ENCODE measurements around the gene TMPRSS4. TPM values are rescaled to one million over a fixed set of nuclear protein-coding genes. Genes with fewer than 3 reads are reported as not detected.

Gene TMPRSS4
- total and polyA plus RNA-seq, 2 experiments from 2014 or later = 0.10 to 0.58 TPM

DNA sequence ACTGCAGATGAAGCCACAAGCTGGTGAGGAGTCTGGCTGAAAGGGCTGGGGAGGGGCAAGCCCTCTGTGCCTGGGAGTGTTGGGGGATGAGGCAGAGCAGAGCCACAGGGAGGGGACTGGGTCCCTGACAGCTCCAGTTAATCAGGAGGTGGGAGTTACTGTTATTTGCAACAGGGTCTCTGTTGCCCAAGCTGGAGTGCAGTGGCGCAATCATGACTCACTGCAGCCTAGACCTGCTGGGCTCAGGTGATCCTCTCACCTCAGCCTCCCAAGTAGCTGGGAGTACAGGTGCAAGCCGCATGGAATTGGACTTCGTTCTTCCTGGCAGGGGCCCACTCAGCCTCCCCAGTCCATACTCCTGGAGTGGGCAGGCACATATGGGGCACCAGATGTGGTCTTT lies 91.9 kb downstream of the TMPRSS4 start (continued):
- TF ChIP-seq, protein P1, sequence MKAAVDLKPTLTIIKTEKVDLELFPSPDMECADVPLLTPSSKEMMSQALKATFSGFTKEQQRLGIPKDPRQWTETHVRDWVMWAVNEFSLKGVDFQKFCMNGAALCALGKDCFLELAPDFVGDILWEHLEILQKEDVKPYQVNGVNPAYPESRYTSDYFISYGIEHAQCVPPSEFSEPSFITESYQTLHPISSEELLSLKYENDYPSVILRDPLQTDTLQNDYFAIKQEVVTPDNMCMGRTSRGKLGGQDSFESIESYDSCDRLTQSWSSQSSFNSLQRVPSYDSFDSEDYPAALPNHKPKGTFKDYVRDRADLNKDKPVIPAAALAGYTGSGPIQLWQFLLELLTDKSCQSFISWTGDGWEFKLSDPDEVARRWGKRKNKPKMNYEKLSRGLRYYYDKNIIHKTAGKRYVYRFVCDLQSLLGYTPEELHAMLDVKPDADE (IDR thresholded peaks at IDR 0.05) = no peak
- TF ChIP-seq ZNF331 (CRISPR knock-in tag; IDR thresholded peaks at IDR 0.05; ENCODE audit: low read depth) = no peak

- Histone ChIP-seq H3K4me2 (no peak overlapping the region), H3K27me3 (ENCODE audit: insufficient read depth) (peaks cover 70% of the 10 kb centered on the region), H3K36me3 (ENCODE audit: insufficient read depth) (no peaks in the 10 kb centered on the region; the same call in 1 of the 2 replicates), H3F3A (replicated peaks; ENCODE audit: low read depth) (no peaks in the 10 kb centered on the region), H3K27ac (ENCODE audit: low read depth) (no peak overlapping the region), H3K79me2 (replicated peaks; ENCODE audit: insufficient read depth) (no peaks in the 10 kb centered on the region), H2AFZ (no peak overlapping the region), H3K4me1 (ENCODE audit: insufficient read depth) (peaks cover 16% of the 10 kb centered on the region), H3K4me3 (no peak overlapping the region), H3K9me2 (ENCODE audit: insufficient read depth) (no peaks in the 10 kb centered on the region), H4K20me1 (replicated peaks; ENCODE audit: insufficient read depth) (no peaks in the 10 kb centered on the region; the same call in 1 of the 2 replicates)
- Mint-ChIP-seq H3K4me3 (no peak overlapping the region; the same call in 2 of the 3 replicates), H3K4me1 (peaks cover 28% of the 10 kb centered on the region), H3K27me3 (ENCODE audit: insufficient read depth, low read depth, poor library complexity) (peaks cover 34% of the 10 kb centered on the region), H3K9me3 (no peaks in the 10 kb centered on the region; the same call in 2 of the 3 replicates), H3K36me3 (ENCODE audit: low read depth) (no peaks in the 10 kb centered on the region), H3K27ac (no peak overlapping the region)
- DNase-seq (ENCODE audit: low spot score) (no peak), ATAC-seq (no peak)
- TF ChIP-seq, protein P2, sequence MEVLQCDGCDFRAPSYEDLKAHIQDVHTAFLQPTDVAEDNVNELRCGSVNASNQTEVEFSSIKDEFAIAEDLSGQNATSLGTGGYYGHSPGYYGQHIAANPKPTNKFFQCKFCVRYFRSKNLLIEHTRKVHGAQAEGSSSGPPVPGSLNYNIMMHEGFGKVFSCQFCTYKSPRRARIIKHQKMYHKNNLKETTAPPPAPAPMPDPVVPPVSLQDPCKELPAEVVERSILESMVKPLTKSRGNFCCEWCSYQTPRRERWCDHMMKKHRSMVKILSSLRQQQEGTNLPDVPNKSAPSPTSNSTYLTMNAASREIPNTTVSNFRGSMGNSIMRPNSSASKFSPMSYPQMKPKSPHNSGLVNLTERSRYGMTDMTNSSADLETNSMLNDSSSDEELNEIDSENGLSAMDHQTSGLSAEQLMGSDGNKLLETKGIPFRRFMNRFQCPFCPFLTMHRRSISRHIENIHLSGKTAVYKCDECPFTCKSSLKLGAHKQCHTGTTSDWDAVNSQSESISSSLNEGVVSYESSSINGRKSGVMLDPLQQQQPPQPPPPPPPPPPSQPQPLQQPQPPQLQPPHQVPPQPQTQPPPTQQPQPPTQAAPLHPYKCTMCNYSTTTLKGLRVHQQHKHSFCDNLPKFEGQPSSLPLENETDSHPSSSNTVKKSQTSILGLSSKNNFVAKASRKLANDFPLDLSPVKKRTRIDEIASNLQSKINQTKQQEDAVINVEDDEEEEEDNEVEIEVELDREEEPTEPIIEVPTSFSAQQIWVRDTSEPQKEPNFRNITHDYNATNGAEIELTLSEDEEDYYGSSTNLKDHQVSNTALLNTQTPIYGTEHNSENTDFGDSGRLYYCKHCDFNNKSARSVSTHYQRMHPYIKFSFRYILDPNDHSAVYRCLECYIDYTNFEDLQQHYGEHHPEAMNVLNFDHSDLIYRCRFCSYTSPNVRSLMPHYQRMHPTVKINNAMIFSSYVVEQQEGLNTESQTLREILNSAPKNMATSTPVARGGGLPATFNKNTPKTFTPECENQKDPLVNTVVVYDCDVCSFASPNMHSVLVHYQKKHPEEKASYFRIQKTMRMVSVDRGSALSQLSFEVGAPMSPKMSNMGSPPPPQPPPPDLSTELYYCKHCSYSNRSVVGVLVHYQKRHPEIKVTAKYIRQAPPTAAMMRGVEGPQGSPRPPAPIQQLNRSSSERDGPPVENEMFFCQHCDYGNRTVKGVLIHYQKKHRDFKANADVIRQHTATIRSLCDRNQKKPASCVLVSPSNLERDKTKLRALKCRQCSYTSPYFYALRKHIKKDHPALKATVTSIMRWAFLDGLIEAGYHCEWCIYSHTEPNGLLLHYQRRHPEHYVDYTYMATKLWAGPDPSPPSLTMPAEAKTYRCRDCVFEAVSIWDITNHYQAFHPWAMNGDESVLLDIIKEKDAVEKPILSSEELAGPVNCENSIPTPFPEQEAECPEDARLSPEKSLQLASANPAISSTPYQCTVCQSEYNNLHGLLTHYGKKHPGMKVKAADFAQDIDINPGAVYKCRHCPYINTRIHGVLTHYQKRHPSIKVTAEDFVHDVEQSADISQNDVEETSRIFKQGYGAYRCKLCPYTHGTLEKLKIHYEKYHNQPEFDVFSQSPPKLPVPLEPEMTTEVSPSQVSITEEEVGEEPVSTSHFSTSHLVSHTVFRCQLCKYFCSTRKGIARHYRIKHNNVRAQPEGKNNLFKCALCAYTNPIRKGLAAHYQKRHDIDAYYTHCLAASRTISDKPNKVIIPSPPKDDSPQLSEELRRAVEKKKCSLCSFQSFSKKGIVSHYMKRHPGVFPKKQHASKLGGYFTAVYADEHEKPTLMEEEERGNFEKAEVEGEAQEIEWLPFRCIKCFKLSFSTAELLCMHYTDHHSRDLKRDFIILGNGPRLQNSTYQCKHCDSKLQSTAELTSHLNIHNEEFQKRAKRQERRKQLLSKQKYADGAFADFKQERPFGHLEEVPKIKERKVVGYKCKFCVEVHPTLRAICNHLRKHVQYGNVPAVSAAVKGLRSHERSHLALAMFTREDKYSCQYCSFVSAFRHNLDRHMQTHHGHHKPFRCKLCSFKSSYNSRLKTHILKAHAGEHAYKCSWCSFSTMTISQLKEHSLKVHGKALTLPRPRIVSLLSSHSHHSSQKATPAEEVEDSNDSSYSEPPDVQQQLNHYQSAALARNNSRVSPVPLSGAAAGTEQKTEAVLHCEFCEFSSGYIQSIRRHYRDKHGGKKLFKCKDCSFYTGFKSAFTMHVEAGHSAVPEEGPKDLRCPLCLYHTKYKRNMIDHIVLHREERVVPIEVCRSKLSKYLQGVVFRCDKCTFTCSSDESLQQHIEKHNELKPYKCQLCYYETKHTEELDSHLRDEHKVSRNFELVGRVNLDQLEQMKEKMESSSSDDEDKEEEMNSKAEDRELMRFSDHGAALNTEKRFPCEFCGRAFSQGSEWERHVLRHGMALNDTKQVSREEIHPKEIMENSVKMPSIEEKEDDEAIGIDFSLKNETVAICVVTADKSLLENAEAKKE (CRISPR knock-in tag; IDR thresholded peaks at IDR 0.05) = no peak
- TF ChIP-seq REST (IDR thresholded peaks at IDR 0.05; ENCODE audit: unreplicated experiment) (no peak), ZNF331 (CRISPR knock-in tag; IDR thresholded peaks at IDR 0.05; ENCODE audit: low read depth) (no peak), ZNF114 (CRISPR knock-in tag; IDR thresholded peaks at IDR 0.05) (no peak), EZH2 (IDR thresholded peaks at IDR 0.05; ENCODE audit: low read depth, unreplicated experiment) (no peak), STAT1 (IDR thresholded peaks at IDR 0.05; ENCODE audit: unreplicated experiment) (no peak), POLR2AphosphoS5 (IDR thresholded peaks at IDR 0.05; ENCODE audit: low read depth) (no peak), JUNB (IDR thresholded peaks at IDR 0.05; ENCODE audit: unreplicated experiment) (no peak)
- TF ChIP-seq, protein P1 (IDR thresholded peaks at IDR 0.05) = no peak
Measured at GRCh38 chr11:118169300-118170140, 92.6 kb downstream of the TMPRSS4 start.
